K562 (cell line): ENCODE measurements around the gene SHLD1. TPM values are rescaled to one million over a fixed set of nuclear protein-coding genes. Genes with fewer than 3 reads are reported as not detected.

Source experiments
- ATAC-seq: fragments of 200-7000 bp; cut with Tn5 transposase; 3 replicates; pipeline ENCODE4 v1.9.1; 2020; ENCODE audit warnings: moderate library complexity
- BruUV-seq: library from RNA; stranded (reverse); fragments of 400-500 nt; replicated peaks from 2 replicates; lab custom pipeline; 2021; lab: Mats Ljungman, UMichigan
- CTCF ChIA-PET: fragments of 300-600 bp; formaldehyde crosslinking; extraction: SDS; loops from one replicate; lab custom pipeline; 2021; ENCODE audit warnings: low intra/inter-chr PET ratio; lab: Yijun Ruan, JAX
- POLR2A ChIA-PET: fragments of 300-600, 350-650 bp; sonication (Branson Sonifier 250); formaldehyde crosslinking; extraction: SDS; loops from one replicate; lab custom pipeline; 2021; ENCODE audit warnings: antibody characterized with exemption, inconsistent platforms; lab: Yijun Ruan, JAX
- DNase-seq, 4 experiments: peaks; one replicate each; pipeline versions ENCODE4 v3.0.0 to v3.0.0-alpha.2; 2011 to 2018; ENCODE audit warnings: low spot score in 3 of 4, mixed read lengths in 3 of 4; ENCODE audit errors: extremely low read depth in 1 of 4
- FAIRE-seq: peaks from 2 replicates; lab custom pipeline; 2011; peaks lifted over from hg19 to GRCh38; lab: Jason Lieb, UNC
- H2AFZ ChIP-seq: 2 replicates; pipeline ENCODE4 v1.6.0; 2011; ENCODE audit warnings: low read depth, low read length, control low read depth, inconsistent platforms
- H3K27ac ChIP-seq: fragments of 200-600 bp; 3 replicates; pipeline ENCODE4 v1.8.0; 2011; ENCODE audit warnings: low read depth, mild to moderate bottlenecking, control low read depth, inconsistent platforms, low read length, moderate library complexity, mixed read lengths; ENCODE audit errors: extremely low read depth
- H3K27me3 ChIP-seq, 2 experiments: fragments of 300-600 bp in 1 of 2; 2 replicates in 1 of 2; 3 replicates in 1 of 2; pipeline versions ENCODE4 v1.6.0 to v1.8.0; 2011; ENCODE audit warnings: inconsistent platforms in 2 of 2, low read length in 2 of 2, mild to moderate bottlenecking in 1 of 2, mixed read lengths in 1 of 2, moderate library complexity in 1 of 2; ENCODE audit not compliant: control insufficient read depth in 2 of 2, insufficient read depth in 2 of 2
- H3K36me3 ChIP-seq: fragments of 300-600 bp; 3 replicates; pipeline ENCODE4 v1.8.0; 2011; ENCODE audit warnings: mild to moderate bottlenecking, low read length, inconsistent platforms; ENCODE audit not compliant: control insufficient read depth, insufficient read depth
- H3K4me1 ChIP-seq, 2 experiments: fragments of 200-600 bp in 1 of 2; replicated peaks in 1 of 2; 2 replicates in 1 of 2; 3 replicates in 1 of 2; pipeline versions ENCODE4 v1.5.1 to v1.8.0; 2011; ENCODE audit warnings: inconsistent platforms in 2 of 2, low read length in 2 of 2, mild to moderate bottlenecking in 1 of 2, mixed read lengths in 1 of 2, moderate library complexity in 1 of 2; ENCODE audit not compliant: control insufficient read depth in 2 of 2, insufficient read depth in 2 of 2
- H3K4me2 ChIP-seq: 2 replicates; pipeline ENCODE4 v1.6.1; 2011; ENCODE audit warnings: low read length, control low read depth, inconsistent platforms, mixed read lengths; ENCODE audit not compliant: insufficient read depth
- H3K4me3 ChIP-seq: fragments of 200-600 bp; sonication (generic), shearing (Covaris generic); 2 replicates; pipeline ENCODE4 v1.5.1; 2016; ENCODE audit warnings: control low read depth, inconsistent platforms
- H3K79me2 ChIP-seq: fragments of 200-600 bp; 3 replicates; pipeline ENCODE4 v1.8.0; 2011; ENCODE audit warnings: low read length, inconsistent platforms; ENCODE audit not compliant: control insufficient read depth, insufficient read depth
- H3K9ac ChIP-seq, 2 experiments: 2 replicates each; pipeline versions ENCODE4 v1.6.0 to v1.6.1; 2011; ENCODE audit warnings: low read depth in 2 of 2, low read length in 2 of 2, control low read depth in 1 of 2, inconsistent platforms in 1 of 2, mild to moderate bottlenecking in 1 of 2, mixed read lengths in 1 of 2; ENCODE audit not compliant: insufficient read depth in 1 of 2
- H3K9me1 ChIP-seq: one replicate; pipeline ENCODE4 v1.6.0; 2011; ENCODE audit warnings: inconsistent platforms, mild to moderate bottlenecking, low read length, moderate library complexity; ENCODE audit not compliant: control insufficient read depth, insufficient read depth
- H3K9me3 ChIP-seq: replicated peaks from 2 replicates; pipeline ENCODE4 v1.5.1; 2011; ENCODE audit warnings: low read depth, low read length, inconsistent platforms; ENCODE audit not compliant: control insufficient read depth, insufficient read depth
- H4K20me1 ChIP-seq: replicated peaks from 2 replicates; pipeline ENCODE4 v1.6.1; 2011; ENCODE audit warnings: low read length, inconsistent platforms, mixed read lengths; ENCODE audit not compliant: control insufficient read depth, insufficient read depth
- CEBPZ ChIP-seq: fragments of 150-350 bp; IDR thresholded peaks from 2 replicates; pipeline ENCODE4 v1.6.1; 2014; ENCODE audit warnings: low read depth, mild to moderate bottlenecking, low read length, borderline replicate concordance
- CXXC5 ChIP-seq: fragments of 250-450 bp; sonication (Bioruptor Pico); IDR thresholded peaks from 2 replicates; pipeline ENCODE4 v1.8.0; 2022; ENCODE audit warnings: inconsistent platforms, mild to moderate bottlenecking, moderate library complexity
- FOS ChIP-seq: IDR thresholded peaks from 3 replicates; pipeline ENCODE4 v1.6.1; 2011; ENCODE audit not compliant: insufficient read length; ENCODE audit errors: extremely low read depth
- FOXP1 ChIP-seq: sonication (generic); formaldehyde crosslinking; IDR thresholded peaks from 2 replicates; pipeline ENCODE4 v1.8.0; 2022; ENCODE audit warnings: mild to moderate bottlenecking, missing genetic modification reagents
- HDAC6 ChIP-seq: IDR thresholded peaks from 2 replicates; pipeline ENCODE4 v1.6.1; 2012; ENCODE audit warnings: low read depth, mild to moderate bottlenecking, control low read depth, inconsistent platforms, low read length, moderate library complexity
- HSF4 ChIP-seq: fragments of 250-450 bp; sonication (Bioruptor Pico); IDR thresholded peaks from 2 replicates; pipeline ENCODE4 v2.1.2; 2022; ENCODE audit warnings: mild to moderate bottlenecking, moderate library complexity, borderline replicate concordance
- JUN ChIP-seq, 2 experiments: sonication (generic) in 1 of 2; formaldehyde crosslinking in 1 of 2; IDR thresholded peaks; 2 replicates each; pipeline versions ENCODE4 v1.6.1 to v1.8.0; 2012 to 2022; ENCODE audit warnings: borderline replicate concordance in 2 of 2, mild to moderate bottlenecking in 2 of 2, improper control_type of control experiment in 1 of 2, low read depth in 1 of 2, low read length in 1 of 2, missing genetic modification reagents in 1 of 2
- MCM2 ChIP-seq: fragments of 450-650 bp; IDR thresholded peaks from 2 replicates; pipeline ENCODE4 v1.6.1; 2017; ENCODE audit warnings: low read depth, mild to moderate bottlenecking
- MTA2 ChIP-seq: fragments of 450-650 bp; IDR thresholded peaks from 2 replicates; pipeline ENCODE4 v1.6.1; 2016; ENCODE audit warnings: low read depth
- POLR2AphosphoS2 ChIP-seq: IDR thresholded peaks from 2 replicates; pipeline ENCODE4 v1.6.1; 2012; ENCODE audit warnings: low read length, improper control_type of control experiment
- POLR2AphosphoS5 ChIP-seq: IDR thresholded peaks from 2 replicates; pipeline ENCODE4 v1.6.1; 2011; ENCODE audit warnings: mild to moderate bottlenecking, low read depth, low read length, moderate library complexity; ENCODE audit not compliant: control insufficient read depth, insufficient read depth
- POU5F1 ChIP-seq: fragments of 150-350 bp; IDR thresholded peaks from 2 replicates; pipeline ENCODE4 v1.6.1; 2014; ENCODE audit warnings: borderline replicate concordance, low read length, low read depth, mild to moderate bottlenecking; ENCODE audit not compliant: partially characterized antibody
- RFX7 ChIP-seq: fragments of 250-450 bp; sonication (Bioruptor Pico); IDR thresholded peaks from 2 replicates; pipeline ENCODE4 v1.5.1; 2021; ENCODE audit warnings: mild to moderate bottlenecking
- SAFB2 ChIP-seq: fragments of 200-400 bp; formaldehyde crosslinking; IDR thresholded peaks from 2 replicates; pipeline ENCODE4 v1.6.1; 2018; ENCODE audit warnings: borderline replicate concordance, low read length, low read depth, moderate library complexity; ENCODE audit not compliant: severe bottlenecking
- SLC30A9 ChIP-seq: fragments of 250-450 bp; sonication (Bioruptor Pico); IDR thresholded peaks from 2 replicates; pipeline ENCODE4 v1.8.0; 2022; ENCODE audit warnings: mild to moderate bottlenecking, moderate library complexity
- ZEB2 ChIP-seq: fragments of 450-650 bp; IDR thresholded peaks from 2 replicates; pipeline ENCODE4 v1.6.1; 2016
- ZNF146 ChIP-seq: IDR thresholded peaks from one replicate; pipeline ENCODE4 v1.6.1; 2018; ENCODE audit warnings: missing compliant biosample characterization; ENCODE audit not compliant: unreplicated experiment
- ZNF449 ChIP-seq: fragments of 250-450 bp; sonication (Bioruptor Pico); IDR thresholded peaks from 2 replicates; pipeline ENCODE4 v1.8.0; 2022; ENCODE audit warnings: moderate library complexity, mild to moderate bottlenecking, inconsistent platforms
- ZNF655 ChIP-seq: fragments of 250-450 bp; sonication (Bioruptor Pico); IDR thresholded peaks from 2 replicates; pipeline ENCODE4 v1.5.0; 2021
- WGBS: fragments of 100-300 bp; shearing (Covaris generic); methylation state at CpG from one replicate; pipeline ENCODE4 v1.1.6; 2016; ENCODE audit warnings: low coverage, mixed read lengths; ENCODE audit not compliant: insufficient coverage; ENCODE audit errors: missing lambda C conversion rate; 5-methylcytosine and 5-hydroxymethylcytosine counted together
- in situ Hi-C: fragments of 300-500 bp; cut with MboI; formaldehyde crosslinking; loops from 4 replicates; pipeline ENCODE4 v1.15.0; 2018; ENCODE audit warnings: inconsistent platforms, mixed read lengths
- intact Hi-C: fragments of 100-400 bp; cut with micrococcal nuclease; formaldehyde crosslinking; loops from 2 replicates; pipeline ENCODE4 v1.14.2; 2022
- polyA plus RNA-seq, 8 experiments: library from polyadenylated mRNA; depleted of rRNA in 4 of 8; stranded (reverse) in 5 of 8; unstranded in 3 of 8; fragments of >200 nt; fragmentation: Nextera tagmentation in 2 of 8; fragmentation: Illumina TruSeq in 1 of 8; extraction: Ambion mirVana in 2 of 8; extraction: Trizol in 1 of 8; gene quantifications; 2 replicates each; pipeline versions ENCODE4 v1.2.1 to v1.2.3, GENCODE V29; 2011 to 2014; ENCODE audit warnings: inconsistent platforms in 1 of 8, missing spikeins in 1 of 8
- total RNA-seq, 7 experiments: library from RNA; depleted of rRNA in 6 of 7; stranded (reverse); fragments of >200 nt in 6 of 7; fragmentation: Illumina TruSeq in 2 of 7; extraction: Trizol in 2 of 7; gene quantifications; 2 replicates each; pipeline versions ENCODE4 v1.2.1 to v1.2.3, GENCODE V29; 2011 to 2021; ENCODE audit warnings: low replicate concordance in 1 of 7

Gene SHLD1
- total and polyA plus RNA-seq, 9 of the 15 experiments (the other 6 are each of a cell fraction or from before 2014, with no cell fraction given): 3.7 to 21.6 (median 8.2) TPM

- intact Hi-C loops: no loop called here
- TF ChIP-seq FOXP1 (CRISPR knock-in tag) (no peak), MCM2 (no peak), RFX7 (CRISPR knock-in tag) (no peak), POLR2AphosphoS5 (no peak), HSF4 (CRISPR knock-in tag) (no peak), SLC30A9 (CRISPR knock-in tag) (no peak), MTA2 (no peak), SAFB2 (no peak), ZEB2 (no peak), ZNF146 (no peak), ZNF655 (CRISPR knock-in tag) (no peak), CEBPZ (no peak), POLR2AphosphoS2 (no peak), JUN (IDR thresholded peaks at IDR 0.05; ENCODE audit: borderline replicate concordance, low read depth, low read length) (no peak), JUN (CRISPR knock-in tag; IDR thresholded peaks at IDR 0.05; ENCODE audit: borderline replicate concordance) (no peak), ZNF449 (no peak), POU5F1 (no peak), HDAC6 (no peak), FOS (no peak), CXXC5 (CRISPR knock-in tag) (no peak)
These were observed 112.5 kb downstream of the SHLD1 start for GRCh38 chr20:5862703-5863039.

More at GRCh38 chr20:5862703-5863039, 112.5 kb downstream of the SHLD1 start:
- no peak overlapping the region for H3K27ac ChIP-seq
- H3K9ac ChIP-seq: no peak overlapping the region
- FAIRE-seq: no peak
- no peaks in the 10 kb centered on the region for H4K20me1 ChIP-seq
- 10% methylated on average over 2 of the region's 3 CpGs for WGBS
- H3K9me1 ChIP-seq: no peaks in the 10 kb centered on the region
- H3K4me3 ChIP-seq: no peak overlapping the region
- H2AFZ ChIP-seq: no peak overlapping the region
- CTCF ChIA-PET: no interaction called here
- H3K4me2 ChIP-seq: no peak overlapping the region
- H3K36me3 ChIP-seq: no peaks in the 10 kb centered on the region
- no peaks in the 10 kb centered on the region for H3K4me1 ChIP-seq
- in situ Hi-C loops: no loop called here
- no peaks in the 10 kb centered on the region for H3K9me3 ChIP-seq
- no TSS peak for BruUV-seq
- POLR2A ChIA-PET: no interaction called here
- H3K79me2 ChIP-seq: no peaks in the 10 kb centered on the region
- H3K27me3 ChIP-seq: no peaks in the 10 kb centered on the region
- DNase-seq: no peak
- ATAC-seq: no peak
